Caki2 (cell line): ENCODE data around the gene ERCC6L2. TPM values are rescaled to one million over a fixed set of nuclear protein-coding genes. Genes with fewer than 3 reads are reported as not detected.
A peak's percentile ranks its signal among the peaks of the same experiment; 100 is the strongest.

Source experiments
- DNase-seq: peaks from one replicate; pipeline ENCODE4 v3.0.0-alpha.2; 2015; ENCODE audit warnings: low read depth
- in situ Hi-C: cut with HindIII; loops from 2 replicates; pipeline ENCODE4 v1.10.0; 2016; ENCODE audit warnings: low sequenced_read_pairs, low pct_unique_long_range_greater_than_20kb, mixed read lengths
- total RNA-seq: library from RNA; depleted of rRNA; stranded (reverse); fragments of >200 nt; shearing (Covaris generic); gene quantifications from 2 replicates; pipeline ENCODE4 v1.2.3, GENCODE V29; 2014; ENCODE audit warnings: low replicate concordance

ERCC6L2 gene
- total RNA-seq, 1 experiment from 2014 or later = 26.8 TPM

- DNase-seq = no peak
- in situ Hi-C loops = no loop called here
Observed at GRCh38 chr9:95907794-95908193, 32.3 kb downstream of the ERCC6L2 start.

GRCh38 chr9:95910023-95910707 is 34.7 kb downstream of the ERCC6L2 start:
- DNase-seq = no peak
- in situ Hi-C loops = no loop called here

GRCh38 chr9:95910770-95911340 is 35.4 kb downstream of the ERCC6L2 start:
- in situ Hi-C loops = no loop called here
- no peak for DNase-seq

- in situ Hi-C loops = no loop called here
- DNase-seq = no peak
Observed at GRCh38 chr9:95912773-95913172, 37.3 kb downstream of the ERCC6L2 start.

GRCh38 chr9:95920017-95920416 is 44.5 kb downstream of the ERCC6L2 start:
- in situ Hi-C loops = no loop called here
- no peak for DNase-seq

- DNase-seq = no peak
- in situ Hi-C loops = no loop called here
Observed at GRCh38 chr9:95923794-95924193, 48.3 kb downstream of the ERCC6L2 start.

GRCh38 chr9:95924987-95925386 is 49.5 kb downstream of the ERCC6L2 start:
- in situ Hi-C loops = no loop called here
- DNase-seq = no peak

- DNase-seq = no peak
- in situ Hi-C loops = no loop called here
Observed at GRCh38 chr9:95927271-95928004, 51.9 kb downstream of the ERCC6L2 start.

- in situ Hi-C loops = no loop called here
- no peak for DNase-seq
Observed at GRCh38 chr9:95930277-95930676, 54.8 kb downstream of the ERCC6L2 start.

- in situ Hi-C loops = no loop called here
- no peak for DNase-seq
Observed at GRCh38 chr9:95935861-95936578, 60.5 kb downstream of the ERCC6L2 start.

GRCh38 chr9:95936579-95937075 is 61.1 kb downstream of the ERCC6L2 start:
- in situ Hi-C loops = no loop called here
- no peak for DNase-seq

- DNase-seq = no peak
- in situ Hi-C loops = no loop called here
Observed at GRCh38 chr9:95937131-95937530, 61.6 kb downstream of the ERCC6L2 start.

GRCh38 chr9:95938724-95939123 is 63.2 kb downstream of the ERCC6L2 start:
- no peak for DNase-seq
- in situ Hi-C loops = no loop called here

GRCh38 chr9:95939472-95939871 is 64.0 kb downstream of the ERCC6L2 start:
- DNase-seq = no peak

GRCh38 chr9:95940265-95940664 is 64.8 kb downstream of the ERCC6L2 start:
- DNase-seq = no peak
- in situ Hi-C loops = no loop called here

More at GRCh38 chr9:95939472-95939871, 64.0 kb downstream of the ERCC6L2 start:
- in situ Hi-C loops = no loop called here

GRCh38 chr9:95942016-95942415 is 66.5 kb downstream of the ERCC6L2 start:
- in situ Hi-C loops = no loop called here
- DNase-seq = no peak

GRCh38 chr9:95947118-95947517 is 71.6 kb downstream of the ERCC6L2 start:
- peak; percentile 4 for DNase-seq
- in situ Hi-C loops = no loop called here

- in situ Hi-C loops = no loop called here
- DNase-seq = no peak
Observed at GRCh38 chr9:95952471-95952870, 77.0 kb downstream of the ERCC6L2 start.

GRCh38 chr9:95953986-95954385 is 78.5 kb downstream of the ERCC6L2 start:
- DNase-seq = no peak
- in situ Hi-C loops = no loop called here
